Loucy (cell line): ENCODE results near the gene DNAJC2.
"Not testable (repeated sequence)": the region's sequence is repeated elsewhere in the genome, so short reads cannot be mapped to it uniquely, and the experiment has no call there.

Source experiments
- EZH2phosphoT487 ChIP-seq: fragments of 200-600 bp; IDR thresholded peaks from 2 replicates; pipeline ENCODE4 v1.6.1; 2018; ENCODE audit warnings: antibody characterized with exemption, mild to moderate bottlenecking, moderate library complexity, borderline replicate concordance
- TF ChIP-seq, protein P1 (sequence below): fragments of 200-600 bp; sonication (generic); conservative IDR thresholded peaks from 2 replicates; pipeline ENCODE4 v1.5.1; 2014; ENCODE audit warnings: mild to moderate bottlenecking, antibody characterized with exemption, low read length

DNA sequence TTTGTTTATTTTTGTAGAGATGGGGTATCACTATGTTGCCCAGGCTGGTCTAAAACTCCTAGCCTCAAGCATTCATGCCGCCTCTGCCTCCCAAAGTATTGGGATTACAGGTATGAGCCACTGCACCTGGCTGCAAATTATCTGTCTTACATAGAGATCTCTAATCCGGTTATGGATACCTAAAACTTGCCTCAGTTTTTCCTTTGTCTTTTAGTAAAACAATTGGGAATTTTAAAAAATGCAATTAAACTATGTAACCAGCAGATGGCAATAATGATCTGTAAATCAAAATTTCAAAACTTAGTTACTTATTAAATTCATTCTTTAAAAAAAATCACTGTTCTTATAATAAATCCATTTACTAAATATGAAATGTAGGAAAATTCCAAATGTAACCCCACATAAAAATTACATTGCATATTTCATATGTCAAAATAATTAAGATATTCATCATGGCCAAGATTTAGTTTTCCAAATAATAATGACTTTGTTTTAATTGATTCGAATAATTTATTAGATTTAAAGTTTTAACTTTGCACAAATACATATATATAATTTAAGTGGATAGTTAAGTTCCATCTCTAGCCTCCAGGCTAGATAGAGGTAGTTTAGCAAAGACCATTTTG, 61.7 kb downstream of the DNAJC2 start:
- TF ChIP-seq, protein P1, sequence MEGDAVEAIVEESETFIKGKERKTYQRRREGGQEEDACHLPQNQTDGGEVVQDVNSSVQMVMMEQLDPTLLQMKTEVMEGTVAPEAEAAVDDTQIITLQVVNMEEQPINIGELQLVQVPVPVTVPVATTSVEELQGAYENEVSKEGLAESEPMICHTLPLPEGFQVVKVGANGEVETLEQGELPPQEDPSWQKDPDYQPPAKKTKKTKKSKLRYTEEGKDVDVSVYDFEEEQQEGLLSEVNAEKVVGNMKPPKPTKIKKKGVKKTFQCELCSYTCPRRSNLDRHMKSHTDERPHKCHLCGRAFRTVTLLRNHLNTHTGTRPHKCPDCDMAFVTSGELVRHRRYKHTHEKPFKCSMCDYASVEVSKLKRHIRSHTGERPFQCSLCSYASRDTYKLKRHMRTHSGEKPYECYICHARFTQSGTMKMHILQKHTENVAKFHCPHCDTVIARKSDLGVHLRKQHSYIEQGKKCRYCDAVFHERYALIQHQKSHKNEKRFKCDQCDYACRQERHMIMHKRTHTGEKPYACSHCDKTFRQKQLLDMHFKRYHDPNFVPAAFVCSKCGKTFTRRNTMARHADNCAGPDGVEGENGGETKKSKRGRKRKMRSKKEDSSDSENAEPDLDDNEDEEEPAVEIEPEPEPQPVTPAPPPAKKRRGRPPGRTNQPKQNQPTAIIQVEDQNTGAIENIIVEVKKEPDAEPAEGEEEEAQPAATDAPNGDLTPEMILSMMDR = not testable (repeated sequence)
- not testable (repeated sequence) for TF ChIP-seq EZH2phosphoT487
